ENCODE data around the gene TRRAP. TPM values are rescaled to one million over a fixed set of nuclear protein-coding genes. Genes with fewer than 3 reads are reported as not detected.
"Not testable (repeated sequence)": the region's sequence is repeated elsewhere in the genome, so short reads cannot be mapped to it uniquely, and the experiment has no call there.

Gene TRRAP
- total and polyA plus RNA-seq, 2 of the 8 experiments (the other 6 are each of a cell fraction or from before 2014, with no cell fraction given), result 21.7 to 48.6 TPM

DNA sequence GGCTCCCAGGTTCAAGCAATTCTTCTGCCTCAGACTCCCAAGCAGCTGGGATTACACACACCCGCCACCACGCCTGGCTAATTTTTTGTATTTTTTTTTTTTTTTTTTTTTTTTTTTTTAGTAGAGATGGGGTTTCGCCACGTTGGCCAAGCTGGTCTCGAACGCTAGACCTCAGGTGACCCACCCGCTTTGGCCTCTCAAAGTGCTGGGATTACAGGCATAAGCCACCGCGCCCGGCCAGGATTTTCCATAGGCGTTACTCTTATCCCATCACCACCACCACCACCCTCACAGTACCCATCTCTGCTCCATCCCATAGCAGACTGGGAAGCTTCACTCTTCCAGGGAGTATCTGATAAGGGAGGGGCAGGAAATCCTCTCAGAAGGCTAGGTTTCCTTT, 4.7 kb upstream of the TRRAP start:
- H3K36me3 ChIP-seq (ENCODE audit: control insufficient read depth in 2 of 4, insufficient read depth in 4 of 4, low read length in 3 of 4); H4K5ac ChIP-seq (ENCODE audit: insufficient read length, low read depth, low read length); H3K4me2 ChIP-seq (ENCODE audit: insufficient read depth in 1 of 2, low read depth in 2 of 2, low read length in 2 of 2); H3K18ac ChIP-seq (ENCODE audit: extremely low read depth, low read length); H2BK20ac ChIP-seq (ENCODE audit: low read length); H2BK12ac ChIP-seq (ENCODE audit: low read depth, low read length); H3K9me3 ChIP-seq (ENCODE audit: insufficient read depth in 2 of 2, low read depth in 1 of 2, low read length in 1 of 2); H2AK5ac ChIP-seq (ENCODE audit: low read depth, low read length); H3K56ac ChIP-seq (replicated peaks; ENCODE audit: insufficient read length, low read depth, low read length); H3K23ac ChIP-seq (ENCODE audit: insufficient read length); H3K9ac ChIP-seq (replicated peaks in 1 of 4; ENCODE audit: extremely low read depth in 1 of 4, low read depth in 3 of 4, low read length in 3 of 4); H3K4ac ChIP-seq (replicated peaks; ENCODE audit: insufficient read length, low read depth, low read length); H3K4me3 ChIP-seq (ENCODE audit: extremely low read depth in 1 of 4, insufficient read depth in 2 of 4, low read depth in 3 of 4, low read length in 4 of 4); H4K91ac ChIP-seq (replicated peaks; ENCODE audit: insufficient read length, low read length); H2BK5ac ChIP-seq (ENCODE audit: low read depth, low read length); DNase-seq (ENCODE audit: low read depth in 1 of 2, low spot score in 2 of 2); H2BK120ac ChIP-seq (replicated peaks; ENCODE audit: low read depth, low read length); H3K27ac ChIP-seq (ENCODE audit: low read depth, low read length); POLR2A ChIA-PET (ENCODE audit: partially characterized antibody); H3K79me1 ChIP-seq (ENCODE audit: low read depth, low read length); H4K8ac ChIP-seq (ENCODE audit: extremely low read depth, insufficient read depth, low read length); H4K20me1 ChIP-seq (replicated peaks in 1 of 2; ENCODE audit: control insufficient read depth in 1 of 2, insufficient read depth in 2 of 2, low read length in 2 of 2); H3K79me2 ChIP-seq (ENCODE audit: control insufficient read depth in 1 of 2, insufficient read depth in 2 of 2, low read length in 2 of 2); H3K14ac ChIP-seq (ENCODE audit: insufficient read length); FAIRE-seq; H2BK15ac ChIP-seq (ENCODE audit: low read length); H2AFZ ChIP-seq (ENCODE audit: low read length): not testable (repeated sequence)
- Histone ChIP-seq H3K4me1 (replicated peaks in 1 of 4; ENCODE audit: control insufficient read depth in 3 of 4, insufficient read depth in 4 of 4, low read length in 3 of 4) (peaks cover 0 to 11% (median 7%) of the 10 kb centered on the region in 4 experiments; a peak in 3 of 7 replicates), H3K23me2 (ENCODE audit: low read depth, low read length) (peaks cover 11% of the 10 kb centered on the region; the same call in 1 of the 2 replicates), H3K27me3 (replicated peaks in 1 of 4; ENCODE audit: control insufficient read depth in 3 of 4, extremely low read depth in 1 of 4, insufficient read depth in 3 of 4, low read length in 3 of 4) (peaks cover 8 to 26% (median 18%) of the 10 kb centered on the region in 4 experiments)
- 95% methylated on average over 8 of the region's 11 CpGs; no CpG with 5 or more reads in 1 of the 2 experiments for WGBS, 2 experiments (ENCODE audit: extremely low coverage in 1 of 2, insufficient coverage in 1 of 2, insufficient read length in 1 of 2, insufficient replicate concordance in 2 of 2, low coverage in 1 of 2, low lambda C conversion rate in 2 of 2, missing lambda C conversion rate in 1 of 2)
- CTCF ChIA-PET (ENCODE audit: partially characterized antibody), result interaction anchor here (0.9 to 2.0 kb wide), 2 partner anchors 12 to 19 kb away, joined by 3 to 6 read pairs; no protein-coding TSS in a partner anchor

Data from H1 (cell line).